Vagina (tissue), 2 donors: ENCODE results near the gene FBXL4. TPM values are rescaled to one million over a fixed set of nuclear protein-coding genes. Genes with fewer than 3 reads are reported as not detected.

Experiments used
- DNase-seq, 2 donors: peaks; one replicate each; pipeline ENCODE4 v3.0.0-alpha.2; 2017; ENCODE audit errors: extremely low spot score in 2 of 2
- H3K27ac ChIP-seq: fragments of 200-600 bp; sonication (generic); one replicate; pipeline ENCODE4 v1.5.1; 2019
- H3K27me3 ChIP-seq: fragments of 200-600 bp; sonication (generic); one replicate; pipeline ENCODE4 v1.5.1; 2019
- H3K36me3 ChIP-seq, 2 donors: fragments of 200-600 bp; sonication (generic); one replicate each; pipeline ENCODE4 v1.5.1; 2017 to 2019
- H3K4me1 ChIP-seq: fragments of 200-600 bp; sonication (generic); one replicate; pipeline ENCODE4 v1.5.1; 2019
- H3K4me3 ChIP-seq, 2 donors: fragments of 200-600 bp; sonication (generic); 1 replicate in 1 of 2; 2 replicates in 1 of 2; pipeline ENCODE4 v1.5.1; 2016 to 2019
- H3K9me3 ChIP-seq: fragments of 200-600 bp; sonication (generic); one replicate; pipeline ENCODE4 v1.5.1; 2019
- POLR2A ChIP-seq, 2 donors: fragments of 450-650 bp; IDR thresholded peaks; one replicate each; pipeline ENCODE4 v1.6.1; 2017; ENCODE audit warnings: antibody characterized with exemption in 2 of 2, mild to moderate bottlenecking in 2 of 2, moderate library complexity in 2 of 2
- POLR2AphosphoS5 ChIP-seq, 2 donors: sonication (generic); formaldehyde crosslinking; IDR thresholded peaks; one replicate each; pipeline ENCODE4 v1.9.0; 2017; ENCODE audit warnings: antibody characterized with exemption in 2 of 2, mild to moderate bottlenecking in 2 of 2, low read depth in 1 of 2; ENCODE audit not compliant: insufficient read depth in 1 of 2
- intact Hi-C: fragments of 100-400 bp; cut with DNase I; formaldehyde crosslinking; loops from one replicate; pipeline ENCODE4 v1.15.1; 2023
- total RNA-seq: library from RNA; depleted of rRNA; stranded (reverse); fragments of >200 nt; gene quantifications from one replicate; pipeline ENCODE4 v1.2.3, GENCODE V29; 2016
- TF ChIP-seq, protein P1 (sequence below), 3 experiments: fragments of 450-650 bp in 2 of 3; fragments of 200-600 bp in 1 of 3; sonication (generic) in 1 of 3; IDR thresholded peaks; one replicate each; pipeline ENCODE4 v1.5.1; 2017 to 2019; ENCODE audit warnings: antibody characterized with exemption in 3 of 3, mild to moderate bottlenecking in 2 of 3, moderate library complexity in 2 of 3

FBXL4 gene
- total RNA-seq = 17.7 TPM

DNA sequence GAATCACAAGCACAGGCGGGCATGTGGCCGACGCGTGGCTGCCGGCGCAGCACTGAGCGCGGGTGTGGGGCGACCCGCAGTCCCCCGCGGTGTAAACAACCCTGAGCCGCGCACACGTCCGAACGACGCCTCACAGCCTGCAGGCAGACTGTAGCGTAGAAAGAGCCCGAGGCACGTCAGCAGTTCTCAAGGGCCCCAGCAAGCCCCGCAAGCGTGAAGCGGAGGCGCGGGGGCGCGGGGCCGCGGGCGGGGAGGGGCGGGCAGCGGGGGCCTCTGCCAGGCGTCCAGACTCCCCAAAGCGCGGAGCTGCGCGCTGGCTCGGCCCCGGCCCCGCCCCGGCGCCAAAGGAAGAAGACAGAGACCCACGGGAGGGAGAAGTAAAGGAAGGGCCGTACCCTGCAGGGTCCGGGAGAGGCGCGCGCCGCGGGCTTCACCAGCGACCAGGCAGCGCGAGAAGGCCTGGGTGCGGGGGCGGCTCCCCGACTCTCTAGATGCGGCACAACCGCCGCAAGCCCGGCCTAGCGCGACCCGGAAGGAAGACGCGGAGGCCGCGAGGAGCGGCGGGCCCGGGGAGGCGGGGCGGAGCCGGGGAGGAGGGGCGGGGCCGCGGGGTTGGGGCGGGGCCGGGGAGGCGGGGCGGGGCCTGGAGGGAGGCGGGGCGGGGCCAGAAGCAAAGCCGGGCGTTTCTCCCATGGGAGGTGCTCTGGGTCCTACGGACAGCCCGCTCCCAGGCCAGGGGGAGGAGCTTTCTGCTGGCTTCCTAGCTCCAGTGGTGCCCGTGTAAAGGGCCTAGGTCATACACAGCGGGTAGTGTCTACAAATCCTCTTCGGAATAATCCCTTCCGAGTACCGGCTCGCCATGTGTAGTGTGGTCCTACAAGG lies at the start of gene FBXL4:
Gene FBXL4, minus strand, starts transcription at position 536 of the 882 bp plus-strand sequence. CDS start 20,958 bp downstream, outside the sequence.
- intact Hi-C loops = no loop called here
- Histone ChIP-seq H3K9me3 (no peaks in the 10 kb centered on the region), H3K27ac (peak within 1 kb of the TSS; percentile 90), H3K36me3 (no peaks in the 10 kb centered on the region), H3K4me3 (peak within 1 kb of the TSS; percentile 72 to 90), H3K4me1 (peaks cover 26% of the 10 kb centered on the region), H3K27me3 (no peaks in the 10 kb centered on the region)
- peak in 1 of 2 donors; percentile 88 for DNase-seq
- peak in 1 of 2 donors; percentile 76 for TF ChIP-seq POLR2AphosphoS5 (IDR thresholded peaks at IDR 0.05; ENCODE audit: insufficient read depth in 1 of 2, low read depth in 1 of 2)
- peak in 1 of 2 donors; percentile 41 for TF ChIP-seq POLR2A (IDR thresholded peaks at IDR 0.05)
- TF ChIP-seq, protein P1, sequence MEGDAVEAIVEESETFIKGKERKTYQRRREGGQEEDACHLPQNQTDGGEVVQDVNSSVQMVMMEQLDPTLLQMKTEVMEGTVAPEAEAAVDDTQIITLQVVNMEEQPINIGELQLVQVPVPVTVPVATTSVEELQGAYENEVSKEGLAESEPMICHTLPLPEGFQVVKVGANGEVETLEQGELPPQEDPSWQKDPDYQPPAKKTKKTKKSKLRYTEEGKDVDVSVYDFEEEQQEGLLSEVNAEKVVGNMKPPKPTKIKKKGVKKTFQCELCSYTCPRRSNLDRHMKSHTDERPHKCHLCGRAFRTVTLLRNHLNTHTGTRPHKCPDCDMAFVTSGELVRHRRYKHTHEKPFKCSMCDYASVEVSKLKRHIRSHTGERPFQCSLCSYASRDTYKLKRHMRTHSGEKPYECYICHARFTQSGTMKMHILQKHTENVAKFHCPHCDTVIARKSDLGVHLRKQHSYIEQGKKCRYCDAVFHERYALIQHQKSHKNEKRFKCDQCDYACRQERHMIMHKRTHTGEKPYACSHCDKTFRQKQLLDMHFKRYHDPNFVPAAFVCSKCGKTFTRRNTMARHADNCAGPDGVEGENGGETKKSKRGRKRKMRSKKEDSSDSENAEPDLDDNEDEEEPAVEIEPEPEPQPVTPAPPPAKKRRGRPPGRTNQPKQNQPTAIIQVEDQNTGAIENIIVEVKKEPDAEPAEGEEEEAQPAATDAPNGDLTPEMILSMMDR (IDR thresholded peaks at IDR 0.05) = no peak

DNA sequence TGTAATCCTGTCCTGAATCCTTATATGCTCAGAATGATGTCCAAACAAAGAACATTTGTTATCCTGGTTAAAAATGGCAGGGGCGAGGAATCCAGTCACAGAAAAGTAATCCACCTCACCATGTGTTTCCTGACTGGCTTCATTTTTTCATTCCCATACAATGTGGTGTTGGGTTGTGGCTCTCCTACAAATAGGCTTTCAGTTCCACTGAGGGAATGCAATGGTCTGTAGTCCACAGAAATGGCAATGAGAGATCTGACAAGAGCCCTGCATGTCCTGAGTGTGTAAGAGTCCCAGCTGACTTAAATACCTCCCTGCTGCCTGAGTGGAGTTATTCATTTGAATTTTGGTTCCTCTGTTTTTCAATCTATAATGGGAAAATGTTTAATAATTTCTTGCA lies 47.4 kb upstream of the FBXL4 start:
- no peak overlapping the region for H3K4me3 ChIP-seq
- no peaks in the 10 kb centered on the region for H3K27me3 ChIP-seq
- no peak overlapping the region for H3K27ac ChIP-seq
- no peaks in the 10 kb centered on the region for H3K36me3 ChIP-seq
- intact Hi-C loops = no loop called here
- TF ChIP-seq POLR2A (IDR thresholded peaks at IDR 0.05) = no peak
- TF ChIP-seq, protein P1 (IDR thresholded peaks at IDR 0.05) = no peak
- no peak for TF ChIP-seq POLR2AphosphoS5 (IDR thresholded peaks at IDR 0.05; ENCODE audit: insufficient read depth in 1 of 2, low read depth in 1 of 2)
- H3K9me3 ChIP-seq = no peaks in the 10 kb centered on the region
- DNase-seq = no peak
- H3K4me1 ChIP-seq = no peaks in the 10 kb centered on the region

DNA sequence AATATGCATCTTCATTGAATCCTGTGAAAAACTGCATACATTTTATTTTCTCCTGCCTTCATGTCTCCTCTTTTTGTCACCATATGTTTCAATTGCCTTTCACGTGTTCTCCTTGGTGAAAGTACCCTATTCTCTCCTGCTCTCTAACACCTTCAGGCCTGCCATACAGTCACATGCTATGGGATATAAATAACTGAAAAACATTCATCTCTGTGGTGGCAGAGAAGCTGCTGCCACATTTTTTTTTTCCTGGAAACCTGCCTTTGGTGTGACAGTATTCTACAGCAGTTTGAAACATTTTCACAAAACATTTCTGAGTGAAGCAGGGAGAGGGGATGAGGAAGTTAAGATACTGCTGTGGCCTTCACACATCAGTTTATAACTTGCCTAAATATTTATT lies 44.8 kb upstream of the FBXL4 start:
- no peaks in the 10 kb centered on the region for H3K36me3 ChIP-seq
- H3K4me1 ChIP-seq = no peaks in the 10 kb centered on the region
- H3K27ac ChIP-seq = no peak overlapping the region
- TF ChIP-seq POLR2AphosphoS5 (IDR thresholded peaks at IDR 0.05; ENCODE audit: insufficient read depth in 1 of 2, low read depth in 1 of 2) = no peak
- TF ChIP-seq, protein P1 (IDR thresholded peaks at IDR 0.05) = no peak
- no peak for TF ChIP-seq POLR2A (IDR thresholded peaks at IDR 0.05)
- H3K27me3 ChIP-seq = no peaks in the 10 kb centered on the region
- intact Hi-C loops = no loop called here
- no peaks in the 10 kb centered on the region for H3K9me3 ChIP-seq
- no peak for DNase-seq
- H3K4me3 ChIP-seq = no peak overlapping the region

DNA sequence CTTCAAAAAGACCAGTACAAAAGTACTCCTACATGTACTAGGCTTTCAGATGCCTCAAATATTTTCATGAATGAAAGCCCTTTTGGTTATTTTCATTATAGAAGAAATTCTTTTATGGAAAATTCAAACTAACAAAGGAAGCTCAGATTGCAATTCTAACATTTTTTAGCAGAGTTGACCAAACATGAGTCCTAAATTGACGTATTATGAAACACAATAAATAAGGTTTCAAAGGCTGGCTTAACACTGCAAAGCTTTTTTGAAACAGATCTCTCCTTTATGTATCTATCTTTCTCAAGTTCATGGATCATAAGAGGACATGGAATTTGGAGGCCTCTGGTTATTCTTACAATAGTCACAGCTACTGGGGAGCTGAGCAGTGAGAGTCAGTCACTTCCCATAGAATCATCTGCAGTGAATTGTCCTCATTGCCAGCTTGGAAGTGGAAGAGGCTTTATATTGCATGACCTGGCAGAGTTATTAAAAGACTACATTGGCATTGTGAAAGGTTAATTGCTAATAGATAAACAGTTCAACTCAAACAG lies 38.4 kb upstream of the FBXL4 start:
- Histone ChIP-seq H3K9me3 (no peaks in the 10 kb centered on the region), H3K27me3 (no peaks in the 10 kb centered on the region), H3K36me3 (no peaks in the 10 kb centered on the region), H3K4me1 (no peaks in the 10 kb centered on the region), H3K27ac (no peak overlapping the region), H3K4me3 (no peak overlapping the region)
- intact Hi-C loops = no loop called here
- TF ChIP-seq POLR2A (IDR thresholded peaks at IDR 0.05) (no peak), POLR2AphosphoS5 (IDR thresholded peaks at IDR 0.05; ENCODE audit: insufficient read depth in 1 of 2, low read depth in 1 of 2) (no peak)
- TF ChIP-seq, protein P1 (IDR thresholded peaks at IDR 0.05) = no peak
- DNase-seq = no peak

DNA sequence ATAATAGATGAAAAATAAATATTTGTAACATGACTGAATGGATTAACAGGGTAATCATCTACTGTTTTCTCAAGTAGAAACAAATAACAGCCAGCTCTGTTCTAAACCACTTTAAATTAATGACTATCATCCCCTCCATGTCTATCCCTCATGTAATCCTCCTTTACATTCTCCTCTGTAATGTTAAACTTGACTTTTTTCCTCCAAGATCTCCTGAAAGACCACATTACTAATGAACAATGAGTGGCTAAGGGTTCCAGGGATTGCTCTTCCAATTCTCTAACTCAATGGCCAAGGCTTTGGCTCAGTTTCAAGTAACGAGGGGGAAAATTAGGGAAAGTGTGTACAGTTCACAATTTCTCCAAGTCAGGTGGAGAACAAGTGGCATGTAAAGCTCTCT lies 37.6 kb upstream of the FBXL4 start:
- Histone ChIP-seq H3K9me3 (no peaks in the 10 kb centered on the region), H3K36me3 (no peaks in the 10 kb centered on the region), H3K4me1 (no peaks in the 10 kb centered on the region), H3K4me3 (no peak overlapping the region), H3K27ac (no peak overlapping the region), H3K27me3 (no peaks in the 10 kb centered on the region)
- DNase-seq = no peak
- no peak for TF ChIP-seq POLR2AphosphoS5 (IDR thresholded peaks at IDR 0.05; ENCODE audit: insufficient read depth in 1 of 2, low read depth in 1 of 2)
- intact Hi-C loops = no loop called here
